Nephron progenitor cell (in vitro differentiated cells): ENCODE data around the gene GNMT.
"Not testable (repeated sequence)": the region's sequence is repeated elsewhere in the genome, so short reads cannot be mapped to it uniquely, and the experiment has no call there.

Source experiments
- DNase-seq: peaks from one replicate; pipeline ENCODE4 v3.0.0; 2021
- H3K27ac Mint-ChIP-seq: 2 replicates; pipeline ENCODE4 v1.8.0; 2021; ENCODE audit warnings: mild to moderate bottlenecking, moderate library complexity, mixed read lengths
- H3K27me3 Mint-ChIP-seq: 2 replicates; pipeline ENCODE4 v1.8.0; 2021; ENCODE audit warnings: mild to moderate bottlenecking, low read depth, mixed read lengths; ENCODE audit not compliant: poor library complexity
- H3K36me3 Mint-ChIP-seq: 2 replicates; pipeline ENCODE4 v1.8.0; 2021; ENCODE audit warnings: low read depth, mixed read lengths
- H3K4me1 Mint-ChIP-seq: 2 replicates; pipeline ENCODE4 v1.8.0; 2021; ENCODE audit warnings: mixed read lengths
- H3K4me3 Mint-ChIP-seq: 2 replicates; pipeline ENCODE4 v1.8.0; 2021; ENCODE audit warnings: mild to moderate bottlenecking, moderate library complexity, mixed read lengths
- H3K9me3 Mint-ChIP-seq: 2 replicates; pipeline ENCODE4 v1.8.0; 2021; ENCODE audit warnings: mild to moderate bottlenecking, moderate library complexity, mixed read lengths
- TF ChIP-seq, protein P1 (sequence below): fragments of 200-600 bp; sonication (generic); IDR thresholded peaks from 2 replicates; pipeline ENCODE4 v1.5.0; 2021; ENCODE audit warnings: antibody characterized with exemption

The GNMT gene

DNA sequence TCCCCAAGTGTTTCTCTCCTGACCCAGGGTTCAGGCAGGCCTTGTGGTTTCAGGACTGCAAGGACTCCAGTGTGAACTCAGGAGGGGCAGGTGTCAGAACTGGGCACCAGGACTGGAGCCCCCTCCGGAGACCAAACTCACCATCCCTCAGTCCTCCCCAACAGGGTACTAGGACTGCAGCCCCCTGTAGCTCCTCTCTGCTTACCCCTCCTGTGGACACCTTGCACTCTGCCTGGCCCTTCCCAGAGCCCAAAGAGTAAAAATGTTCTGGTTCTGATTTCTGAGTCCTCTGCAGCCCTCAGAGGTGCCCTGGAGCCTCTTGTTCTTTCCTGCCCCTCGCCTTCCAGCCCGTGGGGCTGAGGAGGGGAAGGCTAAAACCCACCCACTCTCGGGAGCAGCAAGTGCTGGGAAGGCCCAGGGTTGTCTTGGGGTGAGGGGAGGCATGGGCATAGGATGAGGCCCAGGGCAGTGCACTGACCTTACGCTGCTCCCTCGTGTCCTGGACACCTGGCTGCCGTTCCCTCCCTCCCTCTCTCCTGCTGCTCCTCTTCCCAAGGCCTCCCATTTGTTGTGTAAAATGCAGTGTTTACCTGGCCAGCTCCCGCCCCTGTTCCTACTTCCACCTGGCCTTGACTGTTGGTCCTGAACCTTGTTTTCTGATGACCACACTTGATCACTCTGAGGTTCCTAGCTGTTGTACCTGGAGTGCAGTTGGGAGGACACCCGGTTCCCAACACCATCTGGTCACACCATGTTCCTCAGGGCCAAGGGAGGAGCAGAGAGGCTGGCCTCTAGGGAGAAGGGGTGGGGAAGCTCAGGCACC is 21.4 kb upstream of the GNMT start:
- Mint-ChIP-seq H3K9me3 (no peaks in the 10 kb centered on the region), H3K4me3 (no peak overlapping the region), H3K27me3 (no peaks in the 10 kb centered on the region), H3K36me3 (peaks cover 41% of the 10 kb centered on the region), H3K27ac (peak overlapping the region; percentile 55), H3K4me1 (peaks cover 5% of the 10 kb centered on the region)
- no peak for DNase-seq
- TF ChIP-seq, protein P1, sequence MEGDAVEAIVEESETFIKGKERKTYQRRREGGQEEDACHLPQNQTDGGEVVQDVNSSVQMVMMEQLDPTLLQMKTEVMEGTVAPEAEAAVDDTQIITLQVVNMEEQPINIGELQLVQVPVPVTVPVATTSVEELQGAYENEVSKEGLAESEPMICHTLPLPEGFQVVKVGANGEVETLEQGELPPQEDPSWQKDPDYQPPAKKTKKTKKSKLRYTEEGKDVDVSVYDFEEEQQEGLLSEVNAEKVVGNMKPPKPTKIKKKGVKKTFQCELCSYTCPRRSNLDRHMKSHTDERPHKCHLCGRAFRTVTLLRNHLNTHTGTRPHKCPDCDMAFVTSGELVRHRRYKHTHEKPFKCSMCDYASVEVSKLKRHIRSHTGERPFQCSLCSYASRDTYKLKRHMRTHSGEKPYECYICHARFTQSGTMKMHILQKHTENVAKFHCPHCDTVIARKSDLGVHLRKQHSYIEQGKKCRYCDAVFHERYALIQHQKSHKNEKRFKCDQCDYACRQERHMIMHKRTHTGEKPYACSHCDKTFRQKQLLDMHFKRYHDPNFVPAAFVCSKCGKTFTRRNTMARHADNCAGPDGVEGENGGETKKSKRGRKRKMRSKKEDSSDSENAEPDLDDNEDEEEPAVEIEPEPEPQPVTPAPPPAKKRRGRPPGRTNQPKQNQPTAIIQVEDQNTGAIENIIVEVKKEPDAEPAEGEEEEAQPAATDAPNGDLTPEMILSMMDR, result no peak

DNA sequence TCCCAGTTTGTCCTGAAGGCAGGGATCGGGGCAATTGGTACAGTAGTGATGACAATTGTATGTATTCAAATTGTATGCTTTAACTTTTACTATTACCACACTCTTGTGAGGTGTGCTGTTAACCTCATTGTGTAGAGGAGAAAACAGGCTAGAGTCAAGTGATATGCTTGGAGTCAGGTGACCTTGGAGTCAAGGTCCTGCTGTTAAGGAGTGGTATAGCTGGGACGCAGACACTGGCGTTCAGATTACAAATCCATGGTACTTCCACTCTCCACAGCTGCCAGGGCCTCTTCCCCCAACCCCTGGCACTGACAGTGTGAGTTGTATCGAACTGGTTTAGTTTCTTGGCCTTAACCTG is 20.8 kb upstream of the GNMT start:
- no peak for DNase-seq
- Mint-ChIP-seq H3K36me3 (peaks cover 41% of the 10 kb centered on the region), H3K27me3 (no peaks in the 10 kb centered on the region), H3K9me3 (no peaks in the 10 kb centered on the region), H3K4me1 (peaks cover 5% of the 10 kb centered on the region), H3K4me3 (no peak overlapping the region), H3K27ac (peak overlapping the region; percentile 61)
- TF ChIP-seq, protein P1, result no peak

DNA sequence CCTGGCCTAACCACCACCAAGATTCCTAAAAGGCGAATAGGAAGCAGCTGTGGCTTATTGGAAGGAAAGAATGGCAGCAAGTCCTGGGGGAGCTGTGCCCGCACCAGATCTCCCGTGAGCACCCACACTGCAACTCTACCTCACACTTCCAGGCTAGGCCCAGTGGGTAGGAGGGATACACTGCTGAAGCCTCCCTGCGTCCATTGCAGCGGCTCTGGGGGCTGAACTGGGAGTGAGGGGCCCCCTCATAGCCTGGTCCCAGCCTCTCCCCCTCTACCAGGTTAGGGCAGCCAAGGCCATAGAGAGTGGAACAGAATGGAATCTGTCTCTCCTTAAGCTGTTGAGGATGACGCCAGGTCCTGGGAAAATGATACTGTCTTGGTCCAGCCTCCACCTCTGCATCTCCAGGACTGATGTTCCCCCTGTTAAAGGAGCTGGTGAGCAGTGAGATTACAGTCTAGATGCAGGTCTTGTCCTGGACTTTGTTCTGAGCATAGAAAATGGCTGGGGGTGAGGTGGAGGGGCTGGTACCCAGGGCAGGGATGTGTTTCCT is 20.0 kb upstream of the GNMT start:
- no peak for DNase-seq
- peaks cover 5% of the 10 kb centered on the region for H3K4me1 Mint-ChIP-seq
- H3K9me3 Mint-ChIP-seq, result no peaks in the 10 kb centered on the region
- peak overlapping the region; percentile 61 for H3K27ac Mint-ChIP-seq
- H3K4me3 Mint-ChIP-seq, result no peak overlapping the region
- no peaks in the 10 kb centered on the region for H3K27me3 Mint-ChIP-seq
- peaks cover 42% of the 10 kb centered on the region for H3K36me3 Mint-ChIP-seq
- TF ChIP-seq, protein P1, result no peak

DNA sequence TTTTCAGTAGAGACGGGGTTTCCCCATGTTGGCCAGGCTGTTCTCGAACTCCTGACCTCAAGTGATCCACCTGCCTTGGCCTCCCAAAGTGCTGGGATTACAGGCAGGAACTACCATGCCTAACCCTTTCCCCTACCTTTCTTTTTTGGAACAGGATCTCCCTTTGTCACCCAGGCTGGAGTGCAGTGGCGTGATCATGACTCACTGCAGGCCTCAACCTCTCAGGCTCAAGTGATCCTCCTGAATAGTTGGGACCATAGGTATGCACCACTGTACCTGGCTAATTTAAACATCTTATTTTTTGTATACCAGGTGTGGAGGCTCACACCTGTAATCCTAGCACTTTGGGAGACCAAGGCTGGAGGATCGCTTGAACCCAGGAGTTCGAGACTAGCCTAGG is 19.2 kb upstream of the GNMT start:
- DNase-seq, H3K27ac Mint-ChIP-seq, H3K4me3 Mint-ChIP-seq, H3K27me3 Mint-ChIP-seq, H3K4me1 Mint-ChIP-seq, H3K9me3 Mint-ChIP-seq: not testable (repeated sequence)
- peaks cover 40% of the 10 kb centered on the region for H3K36me3 Mint-ChIP-seq

DNA sequence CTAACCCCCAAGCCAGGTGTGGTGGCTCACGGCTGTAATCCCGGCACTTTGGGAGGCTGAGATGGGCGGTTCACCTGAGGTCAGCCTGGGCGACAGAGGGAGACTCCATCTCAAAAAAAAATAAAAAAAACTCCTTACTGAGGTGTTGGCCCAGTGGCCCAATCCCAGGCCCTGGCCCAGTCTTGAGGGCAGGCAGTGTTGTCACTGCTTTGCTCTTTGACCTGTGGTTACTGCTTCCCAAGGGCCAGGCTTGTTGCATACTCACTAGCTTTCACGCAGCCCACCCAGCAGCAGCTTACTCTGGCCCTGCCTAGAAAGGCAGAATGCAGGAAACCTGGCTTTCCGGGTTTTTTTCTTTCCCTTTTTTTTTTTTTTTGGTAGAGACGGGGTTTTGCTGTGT is 18.1 kb upstream of the GNMT start:
- TF ChIP-seq, protein P1, result no peak
- H3K9me3 Mint-ChIP-seq, result no peaks in the 10 kb centered on the region
- H3K27me3 Mint-ChIP-seq, result no peaks in the 10 kb centered on the region
- H3K27ac Mint-ChIP-seq, result peak overlapping the region; percentile 93
- H3K4me1 Mint-ChIP-seq, result peaks cover 5% of the 10 kb centered on the region
- peaks cover 36% of the 10 kb centered on the region for H3K36me3 Mint-ChIP-seq
- no peak for DNase-seq
- no peak overlapping the region for H3K4me3 Mint-ChIP-seq

DNA sequence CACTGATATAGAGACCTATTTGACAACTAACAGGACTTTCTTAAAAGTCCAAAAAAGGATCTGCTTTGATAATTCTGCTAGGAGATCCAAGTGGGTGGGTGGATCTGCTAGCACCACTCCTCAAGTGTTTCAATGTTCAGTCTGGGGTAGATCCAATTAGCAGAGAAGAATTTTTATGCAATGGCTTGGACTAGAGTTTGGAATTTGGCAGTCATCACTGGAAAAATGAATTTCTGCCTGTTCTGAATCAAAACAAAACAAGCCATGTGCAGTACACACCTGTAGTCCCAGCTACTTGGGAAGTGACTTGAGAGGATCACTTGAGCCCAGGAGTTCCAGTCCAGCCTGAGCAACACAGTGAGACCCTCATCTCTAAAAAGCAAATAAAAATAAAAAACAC is 12.6 kb upstream of the GNMT start:
- H3K4me3 Mint-ChIP-seq, result no peak overlapping the region
- TF ChIP-seq, protein P1, result no peak
- H3K36me3 Mint-ChIP-seq, result peaks cover 29% of the 10 kb centered on the region
- H3K4me1 Mint-ChIP-seq, result peaks cover 8% of the 10 kb centered on the region
- no peak for DNase-seq
- H3K27me3 Mint-ChIP-seq, result peaks cover 4% of the 10 kb centered on the region
- no peaks in the 10 kb centered on the region for H3K9me3 Mint-ChIP-seq
- no peak overlapping the region for H3K27ac Mint-ChIP-seq
